ENCODE data around the gene TPRN.
A peak's percentile ranks its signal among the peaks of the same experiment; 100 is the strongest.

TPRN gene

GRCh38 chr9:137227054-137227852 lies 26.7 kb upstream of the TPRN start, which contains the start of gene RNF224:
Gene RNF224 (plus strand): TSS chr9:137227502. CDS start chr9:137228336, 834 bp downstream.
- Histone ChIP-seq H3K36me3 (no peaks in the 10 kb centered on the region), H3K27ac (no peak within 1 kb of the TSS), H3K4me1 (peaks cover 0 to 48% (median 17%) of the 10 kb centered on the region in 4 donors), H3K27me3 (peaks cover 0 to 51% of the 10 kb centered on the region in 2 donors), H3K9me3 (no peaks in the 10 kb centered on the region), H3K4me3 (no peak within 1 kb of the TSS)
- intact Hi-C loops (cut with DNase I; ENCODE audit: low total_unique reads) = no loop called here
- DNase-seq = peak; percentile 61 to 79
- TF ChIP-seq, protein P1, sequence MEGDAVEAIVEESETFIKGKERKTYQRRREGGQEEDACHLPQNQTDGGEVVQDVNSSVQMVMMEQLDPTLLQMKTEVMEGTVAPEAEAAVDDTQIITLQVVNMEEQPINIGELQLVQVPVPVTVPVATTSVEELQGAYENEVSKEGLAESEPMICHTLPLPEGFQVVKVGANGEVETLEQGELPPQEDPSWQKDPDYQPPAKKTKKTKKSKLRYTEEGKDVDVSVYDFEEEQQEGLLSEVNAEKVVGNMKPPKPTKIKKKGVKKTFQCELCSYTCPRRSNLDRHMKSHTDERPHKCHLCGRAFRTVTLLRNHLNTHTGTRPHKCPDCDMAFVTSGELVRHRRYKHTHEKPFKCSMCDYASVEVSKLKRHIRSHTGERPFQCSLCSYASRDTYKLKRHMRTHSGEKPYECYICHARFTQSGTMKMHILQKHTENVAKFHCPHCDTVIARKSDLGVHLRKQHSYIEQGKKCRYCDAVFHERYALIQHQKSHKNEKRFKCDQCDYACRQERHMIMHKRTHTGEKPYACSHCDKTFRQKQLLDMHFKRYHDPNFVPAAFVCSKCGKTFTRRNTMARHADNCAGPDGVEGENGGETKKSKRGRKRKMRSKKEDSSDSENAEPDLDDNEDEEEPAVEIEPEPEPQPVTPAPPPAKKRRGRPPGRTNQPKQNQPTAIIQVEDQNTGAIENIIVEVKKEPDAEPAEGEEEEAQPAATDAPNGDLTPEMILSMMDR (IDR thresholded peaks at IDR 0.05) = peak; percentile 76 to 79

- intact Hi-C loops (cut with DNase I; ENCODE audit: low total_unique reads) = no loop called here
- Histone ChIP-seq H3K9me3 (no peaks in the 10 kb centered on the region), H3K4me1 (peaks cover 0 to 51% (median 21%) of the 10 kb centered on the region in 4 donors), H3K27me3 (peaks cover 0 to 46% of the 10 kb centered on the region in 2 donors), H3K4me3 (no peak overlapping the region), H3K27ac (no peak overlapping the region), H3K36me3 (no peaks in the 10 kb centered on the region)
- TF ChIP-seq, protein P1 (IDR thresholded peaks at IDR 0.05) = no peak
- no peak for DNase-seq
These were observed 26.0 kb upstream of the TPRN start for GRCh38 chr9:137226338-137227053.

- H3K27ac ChIP-seq = no peak overlapping the region
- H3K9me3 ChIP-seq = no peaks in the 10 kb centered on the region
- H3K36me3 ChIP-seq = no peaks in the 10 kb centered on the region
- H3K4me3 ChIP-seq = no peak overlapping the region
- peaks cover 0 to 44% of the 10 kb centered on the region in 2 donors for H3K27me3 ChIP-seq
- TF ChIP-seq, protein P1 (IDR thresholded peaks at IDR 0.05) = no peak
- intact Hi-C loops (cut with DNase I; ENCODE audit: low total_unique reads) = no loop called here
- H3K4me1 ChIP-seq = peaks cover 0 to 56% (median 23%) of the 10 kb centered on the region in 4 donors
- DNase-seq = no peak
These were observed 25.3 kb upstream of the TPRN start for GRCh38 chr9:137225699-137226331.

DNA sequence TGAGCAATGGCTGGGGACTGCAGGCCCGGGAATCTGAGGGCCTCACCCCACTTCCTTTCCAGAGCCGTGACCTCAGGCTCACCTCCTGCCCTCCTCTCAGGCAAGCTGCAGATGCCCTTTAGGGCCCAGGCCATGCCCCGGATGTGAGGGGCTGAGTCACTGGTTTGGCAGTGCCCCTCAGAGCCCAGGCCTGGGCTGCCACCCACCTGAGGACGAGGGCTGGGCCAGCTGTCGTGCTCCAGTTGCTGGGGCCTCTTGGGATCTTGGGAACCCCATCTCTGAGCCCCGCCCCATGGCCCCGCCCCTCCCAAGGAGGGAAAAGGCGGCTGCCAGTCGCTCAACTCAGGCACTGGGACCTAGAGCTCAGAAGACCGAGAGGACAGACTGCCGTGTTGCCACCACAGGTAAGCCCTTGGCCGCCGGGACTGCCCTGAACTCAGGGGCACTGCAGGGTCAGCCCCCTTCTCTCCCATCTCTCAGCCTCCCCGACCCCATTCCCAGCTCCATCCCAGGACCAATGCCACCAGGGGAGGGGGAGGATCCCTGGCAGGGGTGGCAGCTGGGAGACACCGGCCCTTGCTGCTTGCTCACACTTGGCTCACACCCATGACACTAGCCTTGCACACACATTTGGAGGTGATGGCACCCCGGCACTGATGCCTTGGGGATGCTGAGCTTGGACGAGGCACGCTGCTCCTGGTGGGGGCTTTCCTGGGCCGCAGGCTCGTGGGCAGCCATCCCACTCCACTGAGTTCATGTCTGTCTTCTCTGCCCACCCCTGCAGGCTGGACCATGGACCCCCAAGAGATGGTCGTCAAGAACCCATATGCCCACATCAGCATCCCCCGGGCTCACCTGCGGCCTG lies 24.5 kb upstream of the TPRN start, which contains the start of gene CYSRT1:
TSS of gene CYSRT1 (plus strand) at position 345 of the 865 bp plus-strand sequence. CDS start at position 793, 448 bp downstream.
- Histone ChIP-seq H3K9me3 (no peaks in the 10 kb centered on the region), H3K27ac (peak within 1 kb of the TSS; percentile 89 to 93), H3K4me1 (peaks cover 0 to 56% (median 23%) of the 10 kb centered on the region in 4 donors), H3K36me3 (no peaks in the 10 kb centered on the region), H3K4me3 (peak within 1 kb of the TSS; percentile 60 to 81), H3K27me3 (peaks cover 0 to 37% of the 10 kb centered on the region in 2 donors)
- intact Hi-C loops (cut with DNase I; ENCODE audit: low total_unique reads) = loop anchor here (5.0 kb wide), 1 partner anchor 38 kb away; the partner anchor contains the start of genes ANAPC2 and SSNA1
- TF ChIP-seq, protein P1 (IDR thresholded peaks at IDR 0.05) = no peak
- no peak for DNase-seq
